Measurements from ENCODE around the gene CRNN.

CRNN gene

DNA sequence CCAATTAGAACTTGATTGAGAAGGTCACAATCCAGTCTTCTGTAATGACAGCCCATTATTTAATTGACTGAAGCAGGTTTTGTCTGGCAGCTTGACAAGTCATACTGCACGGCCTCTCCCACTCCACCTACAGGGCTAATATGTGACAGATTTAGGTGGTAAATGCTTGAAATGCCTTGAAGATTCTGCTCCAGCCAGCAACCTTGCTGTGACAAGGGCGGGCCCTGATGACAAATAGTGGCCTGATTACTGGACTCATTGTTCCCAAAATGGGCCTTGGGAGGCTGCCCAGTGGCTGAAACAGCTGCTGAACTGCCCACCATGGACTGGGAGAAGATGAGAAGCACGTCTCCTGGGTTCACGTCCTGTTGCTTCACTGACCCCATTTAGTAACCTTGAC lies 30.0 kb upstream of the CRNN start:
- no peak overlapping the region for H3K4me3 ChIP-seq
- H3K27ac ChIP-seq = no peak overlapping the region
- DNase-seq (ENCODE audit: low spot score) = no peak
- TF ChIP-seq, protein P1, sequence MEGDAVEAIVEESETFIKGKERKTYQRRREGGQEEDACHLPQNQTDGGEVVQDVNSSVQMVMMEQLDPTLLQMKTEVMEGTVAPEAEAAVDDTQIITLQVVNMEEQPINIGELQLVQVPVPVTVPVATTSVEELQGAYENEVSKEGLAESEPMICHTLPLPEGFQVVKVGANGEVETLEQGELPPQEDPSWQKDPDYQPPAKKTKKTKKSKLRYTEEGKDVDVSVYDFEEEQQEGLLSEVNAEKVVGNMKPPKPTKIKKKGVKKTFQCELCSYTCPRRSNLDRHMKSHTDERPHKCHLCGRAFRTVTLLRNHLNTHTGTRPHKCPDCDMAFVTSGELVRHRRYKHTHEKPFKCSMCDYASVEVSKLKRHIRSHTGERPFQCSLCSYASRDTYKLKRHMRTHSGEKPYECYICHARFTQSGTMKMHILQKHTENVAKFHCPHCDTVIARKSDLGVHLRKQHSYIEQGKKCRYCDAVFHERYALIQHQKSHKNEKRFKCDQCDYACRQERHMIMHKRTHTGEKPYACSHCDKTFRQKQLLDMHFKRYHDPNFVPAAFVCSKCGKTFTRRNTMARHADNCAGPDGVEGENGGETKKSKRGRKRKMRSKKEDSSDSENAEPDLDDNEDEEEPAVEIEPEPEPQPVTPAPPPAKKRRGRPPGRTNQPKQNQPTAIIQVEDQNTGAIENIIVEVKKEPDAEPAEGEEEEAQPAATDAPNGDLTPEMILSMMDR (IDR thresholded peaks at IDR 0.05) = no peak

DNA sequence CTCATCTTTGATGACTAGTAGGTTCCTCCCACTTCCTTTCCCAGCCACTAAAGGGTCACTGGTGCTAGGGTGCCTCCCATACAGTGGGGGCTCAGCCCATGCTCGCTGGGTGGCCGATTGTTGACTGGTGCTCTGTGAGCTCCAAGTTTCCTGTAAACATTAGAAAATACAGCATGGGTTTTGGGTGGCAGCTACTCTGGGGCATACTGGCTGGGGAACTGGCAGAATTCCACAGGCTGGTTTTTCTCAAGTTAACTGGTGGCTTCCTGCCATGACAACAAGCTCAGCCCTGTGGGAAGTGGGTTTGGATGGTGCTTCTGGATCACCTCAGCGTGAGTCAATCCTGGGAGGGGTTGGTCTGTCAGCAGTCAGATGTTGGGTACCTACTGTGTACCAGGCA lies 28.7 kb upstream of the CRNN start:
- TF ChIP-seq, protein P1 (IDR thresholded peaks at IDR 0.05) = no peak
- Histone ChIP-seq H3K4me3 (no peak overlapping the region), H3K27ac (no peak overlapping the region)
- DNase-seq (ENCODE audit: low spot score) = no peak

DNA sequence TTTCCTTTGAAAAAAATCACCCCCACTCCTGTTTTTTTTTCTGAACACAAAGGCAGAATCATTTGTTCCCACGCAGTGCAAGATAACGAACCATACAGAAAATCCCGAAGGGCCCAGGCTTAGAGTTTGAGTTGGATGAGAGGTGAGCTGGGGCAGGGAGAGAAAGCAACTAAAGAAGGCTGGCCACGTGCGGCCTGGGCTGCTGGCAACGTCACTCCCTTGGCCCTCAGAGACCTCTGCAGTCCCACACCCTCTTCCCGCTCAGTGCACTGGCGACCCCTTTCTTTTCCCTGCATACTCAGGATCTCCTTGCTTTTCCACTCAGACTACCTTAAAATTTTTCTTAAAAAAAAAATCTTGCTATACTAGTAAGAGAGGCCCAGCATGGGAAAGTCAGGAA lies 28.2 kb upstream of the CRNN start:
- TF ChIP-seq, protein P1 (IDR thresholded peaks at IDR 0.05) = no peak
- H3K4me3 ChIP-seq = no peak overlapping the region
- H3K27ac ChIP-seq = no peak overlapping the region
- DNase-seq (ENCODE audit: low spot score) = no peak

DNA sequence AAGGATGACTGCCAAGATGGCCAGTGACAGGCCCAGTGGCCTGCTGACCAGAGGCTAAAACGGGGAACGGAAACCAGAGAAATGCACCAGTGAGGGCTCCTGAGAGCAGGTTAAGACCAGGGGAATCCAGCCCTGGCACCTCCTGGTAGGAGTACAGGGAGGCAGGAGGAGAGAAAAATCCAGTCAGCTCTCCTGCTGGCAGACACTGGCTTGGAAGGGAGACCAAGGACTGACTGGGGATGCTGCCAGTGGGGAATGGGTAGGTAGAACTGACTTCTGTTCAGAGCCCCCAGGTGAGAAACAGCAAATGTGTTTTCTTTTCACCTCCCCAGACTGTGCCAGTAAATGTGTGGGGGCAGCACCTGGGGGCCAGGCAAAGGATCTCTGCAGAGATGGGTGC lies 27.7 kb upstream of the CRNN start:
- H3K27ac ChIP-seq = no peak overlapping the region
- TF ChIP-seq, protein P1 (IDR thresholded peaks at IDR 0.05) = no peak

DNA sequence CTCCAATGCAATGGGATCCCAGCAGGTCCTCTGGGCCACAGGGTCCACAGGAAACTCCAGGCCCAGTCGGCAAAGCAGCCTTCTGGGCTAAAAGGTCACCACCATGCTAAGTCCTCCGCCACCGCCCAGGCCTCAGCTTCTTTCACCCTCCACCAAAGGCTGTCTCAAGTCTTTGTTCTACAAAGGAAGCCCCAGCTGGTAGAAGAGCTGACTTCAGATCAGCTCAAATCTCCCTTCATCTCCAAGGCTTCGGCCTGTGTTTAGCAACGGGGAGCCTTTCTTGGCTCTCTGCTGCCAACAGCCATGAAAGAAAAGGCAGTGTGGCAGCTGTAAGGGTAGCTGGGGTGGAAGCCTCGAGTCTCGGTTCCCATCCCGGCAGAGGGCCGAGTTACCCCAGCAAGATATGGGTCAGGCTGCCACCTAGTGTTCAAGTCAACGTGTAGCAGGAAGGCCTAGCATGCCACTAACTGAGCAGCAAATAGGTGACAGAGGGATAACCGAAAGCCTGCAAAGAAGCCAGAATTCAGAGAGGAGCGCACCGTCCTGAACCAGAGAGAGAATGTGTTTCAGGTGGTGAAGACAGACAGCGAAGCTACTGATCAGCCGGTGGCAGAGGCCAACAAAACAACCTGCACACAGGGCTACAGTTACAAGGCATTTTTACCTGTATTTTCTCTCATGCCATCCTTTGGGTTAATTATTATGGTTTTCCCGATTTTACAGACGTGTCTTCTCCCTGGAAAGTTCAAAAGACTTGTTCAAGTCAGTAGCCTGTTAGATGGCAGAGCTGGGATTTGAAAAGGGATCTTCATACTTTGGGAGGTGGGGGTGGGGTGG lies 26.8 kb upstream of the CRNN start:
- TF ChIP-seq, protein P1 (IDR thresholded peaks at IDR 0.05) = peak; percentile 66
- no peak overlapping the region for H3K27ac ChIP-seq
- no peak for DNase-seq (ENCODE audit: low spot score)
- no peak overlapping the region for H3K4me3 ChIP-seq

More for the DNA sequence above, 27.7 kb upstream of the CRNN start:
- H3K4me3 ChIP-seq = no peak overlapping the region
- DNase-seq (ENCODE audit: low spot score) = no peak

DNA sequence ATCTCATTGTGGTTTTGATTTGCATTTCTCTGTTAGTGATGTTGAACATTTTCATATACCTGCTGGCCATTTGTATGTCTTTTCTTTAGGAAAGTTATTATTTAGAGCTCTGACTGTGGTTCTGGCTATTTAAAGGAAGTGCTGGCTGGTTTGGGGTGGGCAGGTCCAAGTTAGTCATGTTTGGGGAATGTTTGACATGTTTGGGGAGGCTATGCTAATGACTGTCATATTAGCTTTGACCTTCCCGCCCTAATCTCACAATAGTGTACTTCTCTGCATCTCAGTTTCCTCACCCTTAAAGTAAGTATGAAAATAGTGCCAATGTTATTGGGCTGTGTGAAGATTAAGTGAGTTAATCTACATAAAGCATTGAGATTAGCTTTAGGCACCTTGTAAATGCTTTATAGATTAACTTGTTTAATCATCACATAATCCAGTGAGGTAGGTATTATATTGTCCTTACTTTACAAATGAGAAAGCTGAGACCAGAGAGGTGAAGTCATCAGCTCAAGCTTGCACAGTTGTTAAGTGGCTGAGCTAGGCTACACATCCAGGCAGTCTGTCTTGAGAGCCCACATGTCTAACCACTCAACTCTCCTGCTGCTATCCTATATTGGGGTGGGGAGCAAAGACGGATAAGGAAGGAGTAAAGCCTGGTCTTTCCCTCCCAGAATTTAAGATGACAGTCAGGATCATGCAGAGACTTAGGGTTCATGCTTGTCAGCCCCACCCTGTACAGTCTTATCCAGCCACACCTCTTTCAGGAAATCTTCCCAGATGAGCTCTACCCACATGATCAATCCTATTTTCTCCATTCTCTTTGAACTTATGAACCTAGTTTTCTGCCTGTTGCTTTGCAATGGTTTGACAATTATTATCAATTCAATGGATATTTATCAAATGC lies 22.8 kb upstream of the CRNN start:
- no peak overlapping the region for H3K4me3 ChIP-seq

More for the DNA sequence above, 22.8 kb upstream of the CRNN start:
- TF ChIP-seq, protein P1 (IDR thresholded peaks at IDR 0.05) = no peak
- no peak overlapping the region for H3K27ac ChIP-seq
- no peak for DNase-seq (ENCODE audit: low spot score)
